LNCAP (cell line): ENCODE data around the gene ZDHHC5.

Experiments used
- CTCF ChIP-seq: fragments of 450-650 bp; IDR thresholded peaks from 2 replicates; pipeline ENCODE4 v1.5.1; 2017; ENCODE audit warnings: mild to moderate bottlenecking

The ZDHHC5 gene

GRCh38 chr11:57735619-57736298, 67.8 kb downstream of the ZDHHC5 start:
- TF ChIP-seq CTCF, result no peak

GRCh38 chr11:57741132-57742086, 73.5 kb downstream of the ZDHHC5 start, which contains the start of gene SELENOH:
SELENOH (plus strand) TSS chr11:57741491; CDS start chr11:57741596, 105 bp downstream.
- no peak for TF ChIP-seq CTCF

GRCh38 chr11:57742087-57742452, 74.2 kb downstream of the ZDHHC5 start:
- no peak for TF ChIP-seq CTCF

- no peak for TF ChIP-seq CTCF
Measured at GRCh38 chr11:57744357-57744756, 76.4 kb downstream of the ZDHHC5 start.

GRCh38 chr11:57745206-57745605, 77.3 kb downstream of the ZDHHC5 start:
- no peak for TF ChIP-seq CTCF

GRCh38 chr11:57746920-57747319, 79.0 kb downstream of the ZDHHC5 start:
- TF ChIP-seq CTCF, result no peak
